PFSK-1 (cell line): ENCODE measurements around the gene SEMA3E.

Experiments used
- POLR2AphosphoS5 ChIP-seq: IDR thresholded peaks from 2 replicates; pipeline ENCODE4 v1.6.1; 2012; ENCODE audit warnings: low read depth, mild to moderate bottlenecking, control low read depth, low read length, moderate library complexity
- SIN3A ChIP-seq: IDR thresholded peaks from 2 replicates; pipeline ENCODE4 v1.6.1; 2012; ENCODE audit warnings: mild to moderate bottlenecking, low read length, moderate library complexity, borderline replicate concordance; ENCODE audit not compliant: insufficient read depth
- TAF1 ChIP-seq: IDR thresholded peaks from 2 replicates; pipeline ENCODE4 v1.6.1; 2012; ENCODE audit warnings: low read length, control low read depth, borderline replicate concordance; ENCODE audit not compliant: insufficient read depth

- TF ChIP-seq SIN3A (no peak), TAF1 (no peak), POLR2AphosphoS5 (no peak)
These were observed 144.6 kb downstream of the SEMA3E start for GRCh38 chr7:83504330-83504729.
